ENCODE data around the gene RAD51B.

Gene RAD51B

GRCh38 chr14:68693926-68694325 lies 874.3 kb downstream of the RAD51B start:
- H3K4me1 ChIP-seq: peaks cover 13% of the 10 kb centered on the region
- TF ChIP-seq CTCF (IDR thresholded peaks at IDR 0.05): no peak
- no peak overlapping the region for H3K27ac ChIP-seq

GRCh38 chr14:68694516-68695235 lies 875.1 kb downstream of the RAD51B start:
- no peaks in the 10 kb centered on the region for H3K79me2 ChIP-seq
- no peak overlapping the region for H2AFZ ChIP-seq
- H3K4me3 ChIP-seq (ENCODE audit: low read depth, low read length): no peak overlapping the region
- TF ChIP-seq CTCF (IDR thresholded peaks at IDR 0.05): no peak
- H3K9ac ChIP-seq: no peak overlapping the region
- no peaks in the 10 kb centered on the region for H3K9me3 ChIP-seq (ENCODE audit: control insufficient read depth, low read length)
- no peaks in the 10 kb centered on the region for H3K27me3 ChIP-seq (ENCODE audit: control insufficient read depth, insufficient read depth, low read length)
- no peak overlapping the region for H3K27ac ChIP-seq
- peaks cover 10% of the 10 kb centered on the region for H3K4me1 ChIP-seq
- H3K4me2 ChIP-seq (ENCODE audit: low read length): no peak overlapping the region
- H3K36me3 ChIP-seq (ENCODE audit: control insufficient read depth, insufficient read depth, low read length): no peaks in the 10 kb centered on the region

More at GRCh38 chr14:68693926-68694325, 874.3 kb downstream of the RAD51B start:
- H3K4me3 ChIP-seq (ENCODE audit: low read depth, low read length): no peak overlapping the region
- no peak overlapping the region for H3K9ac ChIP-seq
- no peaks in the 10 kb centered on the region for H3K79me2 ChIP-seq
- no peaks in the 10 kb centered on the region for H3K36me3 ChIP-seq (ENCODE audit: control insufficient read depth, insufficient read depth, low read length)
- H2AFZ ChIP-seq: no peak overlapping the region
- H3K4me2 ChIP-seq (ENCODE audit: low read length): no peak overlapping the region
- no peaks in the 10 kb centered on the region for H3K27me3 ChIP-seq (ENCODE audit: control insufficient read depth, insufficient read depth, low read length)
- H3K9me3 ChIP-seq (ENCODE audit: control insufficient read depth, low read length): no peaks in the 10 kb centered on the region

GRCh38 chr14:68695326-68695768 lies 875.8 kb downstream of the RAD51B start:
- H3K27me3 ChIP-seq (ENCODE audit: control insufficient read depth, insufficient read depth, low read length): no peaks in the 10 kb centered on the region
- no peaks in the 10 kb centered on the region for H3K79me2 ChIP-seq
- H3K27ac ChIP-seq: no peak overlapping the region
- no peaks in the 10 kb centered on the region for H3K9me3 ChIP-seq (ENCODE audit: control insufficient read depth, low read length)
- H2AFZ ChIP-seq: no peak overlapping the region
- H3K4me3 ChIP-seq (ENCODE audit: low read depth, low read length): no peak overlapping the region
- H3K36me3 ChIP-seq (ENCODE audit: control insufficient read depth, insufficient read depth, low read length): no peaks in the 10 kb centered on the region
- H3K4me1 ChIP-seq: peaks cover 4% of the 10 kb centered on the region
- no peak for TF ChIP-seq CTCF (IDR thresholded peaks at IDR 0.05)
- no peak overlapping the region for H3K4me2 ChIP-seq (ENCODE audit: low read length)
- H3K9ac ChIP-seq: no peak overlapping the region

- Histone ChIP-seq H2AFZ (no peak overlapping the region), H3K9ac (no peak overlapping the region), H3K27ac (no peak overlapping the region), H3K79me2 (no peaks in the 10 kb centered on the region), H3K4me1 (no peaks in the 10 kb centered on the region), H3K4me2 (ENCODE audit: low read length) (no peak overlapping the region), H3K36me3 (ENCODE audit: control insufficient read depth, insufficient read depth, low read length) (no peaks in the 10 kb centered on the region), H3K9me3 (ENCODE audit: control insufficient read depth, low read length) (no peaks in the 10 kb centered on the region), H3K4me3 (ENCODE audit: low read depth, low read length) (no peak overlapping the region), H3K27me3 (ENCODE audit: control insufficient read depth, insufficient read depth, low read length) (no peaks in the 10 kb centered on the region)
- no peak for TF ChIP-seq CTCF (IDR thresholded peaks at IDR 0.05)
Observed at GRCh38 chr14:68695856-68696255, 876.3 kb downstream of the RAD51B start.

GRCh38 chr14:68696266-68696665 lies 876.7 kb downstream of the RAD51B start:
- no peak overlapping the region for H2AFZ ChIP-seq
- H3K4me2 ChIP-seq (ENCODE audit: low read length): no peak overlapping the region
- H3K27ac ChIP-seq: no peak overlapping the region
- TF ChIP-seq CTCF (IDR thresholded peaks at IDR 0.05): no peak
- H3K27me3 ChIP-seq (ENCODE audit: control insufficient read depth, insufficient read depth, low read length): no peaks in the 10 kb centered on the region
- H3K9me3 ChIP-seq (ENCODE audit: control insufficient read depth, low read length): no peaks in the 10 kb centered on the region
- no peak overlapping the region for H3K9ac ChIP-seq
- H3K36me3 ChIP-seq (ENCODE audit: control insufficient read depth, insufficient read depth, low read length): no peaks in the 10 kb centered on the region
- no peaks in the 10 kb centered on the region for H3K4me1 ChIP-seq
- H3K79me2 ChIP-seq: no peaks in the 10 kb centered on the region
- H3K4me3 ChIP-seq (ENCODE audit: low read depth, low read length): no peak overlapping the region

All from parathyroid adenoma (tissue), 2 donors.